IMR-90 (cell line): ENCODE measurements around the gene TMPRSS13. TPM values are rescaled to one million over a fixed set of nuclear protein-coding genes. Genes with fewer than 3 reads are reported as not detected.

Experiments
- ATAC-seq: fragments of 200-7000 bp; cut with Tn5 transposase; 2 replicates; pipeline ENCODE4 v1.9.1; 2020; ENCODE audit warnings: low read depth, mild to moderate bottlenecking, moderate library complexity
- BruUV-seq: library from RNA; stranded (reverse); fragments of 400-500 nt; replicated peaks from 2 replicates; lab custom pipeline; 2021; lab: Mats Ljungman, UMichigan
- CTCF ChIA-PET: fragments of 300-600 bp; formaldehyde crosslinking; extraction: SDS; loops from one replicate; lab custom pipeline; 2021; ENCODE audit warnings: antibody characterized with exemption; lab: Yijun Ruan, JAX
- POLR2A ChIA-PET: fragments of 300-600 bp; sonication (Branson Sonifier 250); formaldehyde crosslinking; loops from one replicate; lab custom pipeline; 2022; ENCODE audit warnings: antibody characterized with exemption; ENCODE audit not compliant: unreplicated experiment; lab: Charles Lee
- DNase-seq: peaks from one replicate; pipeline ENCODE4 v3.0.0; 2013
- H2AFZ ChIP-seq: replicated peaks from 2 replicates; pipeline ENCODE3; 2013; ENCODE audit warnings: low read length, mild to moderate bottlenecking; ENCODE audit not compliant: poor library complexity
- H2AK5ac ChIP-seq: 2 replicates; pipeline ENCODE4 v1.6.1; 2013; ENCODE audit warnings: low read depth, low read length, inconsistent platforms
- H2AK9ac ChIP-seq: replicated peaks from 2 replicates; pipeline ENCODE3; 2013; ENCODE audit warnings: mild to moderate bottlenecking, low read depth, low read length, moderate library complexity; ENCODE audit not compliant: poor library complexity
- H2BK120ac ChIP-seq: 2 replicates; pipeline ENCODE4 v1.6.1; 2013; ENCODE audit warnings: low read depth, low read length, inconsistent platforms
- H2BK15ac ChIP-seq: 3 replicates; pipeline ENCODE4 v1.6.1; 2013; ENCODE audit warnings: low read depth, low read length, inconsistent platforms
- H2BK20ac ChIP-seq: 2 replicates; pipeline ENCODE4 v1.6.1; 2013; ENCODE audit warnings: low read depth, mild to moderate bottlenecking, inconsistent platforms, low read length, moderate library complexity
- H2BK5ac ChIP-seq: 2 replicates; pipeline ENCODE4 v1.6.1; 2013; ENCODE audit warnings: mild to moderate bottlenecking, low read depth, low read length, inconsistent platforms; ENCODE audit not compliant: poor library complexity, severe bottlenecking
- H3K14ac ChIP-seq: replicated peaks from 2 replicates; pipeline ENCODE4 v1.6.1; 2013; ENCODE audit warnings: low read depth, low read length, inconsistent platforms
- H3K18ac ChIP-seq: 2 replicates; pipeline ENCODE4 v1.6.1; 2013; ENCODE audit warnings: low read depth, low read length, control low read depth
- H3K23ac ChIP-seq: 2 replicates; pipeline ENCODE4 v1.6.1; 2013; ENCODE audit warnings: low read depth, low read length, inconsistent platforms
- H3K27ac ChIP-seq: 2 replicates; pipeline ENCODE4 v1.5.1; 2013; ENCODE audit warnings: mild to moderate bottlenecking, control low read depth, low read length; ENCODE audit not compliant: insufficient read depth
- H3K27me3 ChIP-seq: 2 replicates; pipeline ENCODE4 v1.6.1; 2013; ENCODE audit warnings: low read length; ENCODE audit not compliant: control insufficient read depth, insufficient read depth
- H3K36me3 ChIP-seq: 2 replicates; pipeline ENCODE4 v1.6.1; 2013; ENCODE audit warnings: low read length, mixed read lengths; ENCODE audit not compliant: control insufficient read depth, insufficient read depth
- H3K4ac ChIP-seq: 2 replicates; pipeline ENCODE4 v1.6.1; 2013; ENCODE audit warnings: low read depth, low read length, inconsistent platforms
- H3K4me1 ChIP-seq: 2 replicates; pipeline ENCODE4 v1.6.1; 2013; ENCODE audit warnings: low read length, mixed read lengths; ENCODE audit not compliant: control insufficient read depth, insufficient read depth
- H3K4me2 ChIP-seq: 2 replicates; pipeline ENCODE4 v1.6.1; 2013; ENCODE audit warnings: low read depth, mild to moderate bottlenecking, control low read depth, low read length, moderate library complexity
- H3K4me3 ChIP-seq: 2 replicates; pipeline ENCODE4 v1.5.1; 2013; ENCODE audit warnings: low read depth, mild to moderate bottlenecking, control low read depth, low read length, moderate library complexity; ENCODE audit not compliant: insufficient read depth
- H3K56ac ChIP-seq: 2 replicates; pipeline ENCODE4 v1.6.1; 2013; ENCODE audit warnings: low read length, inconsistent platforms; ENCODE audit not compliant: insufficient read depth; ENCODE audit errors: extremely low read depth
- H3K79me1 ChIP-seq, 2 experiments: 2 replicates each; pipeline ENCODE4 v1.6.1; 2013; ENCODE audit warnings: low read length in 2 of 2, inconsistent platforms in 1 of 2, low read depth in 1 of 2
- H3K9ac ChIP-seq: 2 replicates; pipeline ENCODE4 v1.6.1; 2013; ENCODE audit warnings: low read depth, low read length, control low read depth
- H3K9me1 ChIP-seq: 2 replicates; pipeline ENCODE4 v1.6.1; 2013; ENCODE audit warnings: low read length, inconsistent platforms; ENCODE audit not compliant: insufficient read depth
- H3K9me3 ChIP-seq: 2 replicates; pipeline ENCODE4 v1.6.1; 2013; ENCODE audit warnings: low read length; ENCODE audit not compliant: control insufficient read depth, insufficient read depth
- H4K20me1 ChIP-seq: 2 replicates; pipeline ENCODE4 v1.6.1; 2013; ENCODE audit warnings: low read length, inconsistent platforms; ENCODE audit not compliant: insufficient read depth
- H4K5ac ChIP-seq: 2 replicates; pipeline ENCODE4 v1.6.1; 2013; ENCODE audit warnings: mild to moderate bottlenecking, low read depth, low read length, control low read depth
- H4K8ac ChIP-seq, 2 experiments: 2 replicates each; pipeline ENCODE4 v1.6.1; 2013; ENCODE audit warnings: low read depth in 2 of 2, low read length in 2 of 2, control low read depth in 1 of 2, inconsistent platforms in 1 of 2
- H4K91ac ChIP-seq: 2 replicates; pipeline ENCODE4 v1.6.1; 2013; ENCODE audit warnings: low read depth, low read length, inconsistent platforms; ENCODE audit not compliant: insufficient read depth
- FOS ChIP-seq: fragments of 150-350 bp; IDR thresholded peaks from 2 replicates; pipeline ENCODE4 v1.6.1; 2016; ENCODE audit warnings: low read depth, low read length
- MAFK ChIP-seq: IDR thresholded peaks from 2 replicates; pipeline ENCODE4 v1.6.1; 2012; ENCODE audit warnings: low read depth, low read length, improper control_type of control experiment
- MAZ ChIP-seq: IDR thresholded peaks from 2 replicates; pipeline ENCODE4 v1.6.1; 2012; ENCODE audit warnings: low read depth, mild to moderate bottlenecking, low read length, improper control_type of control experiment, moderate library complexity, borderline replicate concordance
- MXI1 ChIP-seq: IDR thresholded peaks from 2 replicates; pipeline ENCODE4 v1.6.1; 2012; ENCODE audit warnings: low read depth, mild to moderate bottlenecking, low read length, moderate library complexity, borderline replicate concordance
- NFE2L2 ChIP-seq: fragments of 150-350 bp; IDR thresholded peaks from 2 replicates; pipeline ENCODE4 v1.6.1; 2016; ENCODE audit warnings: low read depth, mild to moderate bottlenecking, low read length
- RFX5 ChIP-seq: IDR thresholded peaks from 2 replicates; pipeline ENCODE4 v1.8.0; 2012; ENCODE audit warnings: low read depth, mild to moderate bottlenecking, low read length, moderate library complexity
- SMC3 ChIP-seq: fragments of 150-350 bp; IDR thresholded peaks from 2 replicates; pipeline ENCODE4 v1.6.1; 2016; ENCODE audit warnings: low read depth, mild to moderate bottlenecking, antibody characterized with exemption, low read length, moderate library complexity
- WGBS, 2 experiments: methylation state at CpG; one replicate each; pipeline versions ENCODE4 v1.1.5 to v1.1.7; 2013; ENCODE audit warnings: missing lambda C conversion rate in 2 of 2; ENCODE audit not compliant: insufficient read length in 1 of 2; ENCODE audit errors: extremely low coverage in 2 of 2; 5-methylcytosine and 5-hydroxymethylcytosine counted together
- dilution Hi-C: fragments of 300-500 bp; cut with HindIII; formaldehyde crosslinking; loops from one replicate; pipeline ENCODE4 v1.14.3; 2018; ENCODE audit warnings: low sequenced_read_pairs; ENCODE audit not compliant: unreplicated experiment
- in situ Hi-C: fragments of 300-500 bp; cut with MboI; formaldehyde crosslinking; loops from 3 replicates; pipeline ENCODE4 v1.14.3; 2019; ENCODE audit warnings: low sequenced_read_pairs, inconsistent platforms, mixed read lengths
- intact Hi-C: fragments of 100-400 bp; cut with micrococcal nuclease; formaldehyde crosslinking; loops from 2 replicates; pipeline ENCODE4 v1.10.0; 2022
- polyA plus RNA-seq, 3 experiments: library from polyadenylated mRNA; depleted of rRNA; stranded (reverse); fragments of >200 nt; gene quantifications; 2 replicates each; pipeline ENCODE4 v1.2.3, GENCODE V29; 2012; ENCODE audit warnings: low replicate concordance in 1 of 3
- total RNA-seq: library from RNA; depleted of rRNA; stranded (reverse); fragments of >200 nt; gene quantifications from 2 replicates; pipeline ENCODE4 v1.2.3, GENCODE V29; 2012
- TF ChIP-seq, protein P1 (sequence below): fragments of 150-350 bp; IDR thresholded peaks from 2 replicates; pipeline ENCODE4 v1.6.1; 2017; ENCODE audit warnings: mild to moderate bottlenecking, antibody characterized with exemption, low read length, low read depth
- TF ChIP-seq, protein P2 (sequence below): conservative IDR thresholded peaks from 2 replicates; pipeline ENCODE4 v1.5.1; 2012; ENCODE audit warnings: mild to moderate bottlenecking, low read depth, low read length, improper control_type of control experiment
- TF ChIP-seq, protein P3 (sequence below): fragments of 150-350 bp; IDR thresholded peaks from 2 replicates; pipeline ENCODE4 v1.6.1; 2016; ENCODE audit warnings: low read depth, mild to moderate bottlenecking, low read length, moderate library complexity, borderline replicate concordance

Gene TMPRSS13
- total and polyA plus RNA-seq, 2 of the 4 experiments (the other 2 are of a cell fraction) = not detected

DNA sequence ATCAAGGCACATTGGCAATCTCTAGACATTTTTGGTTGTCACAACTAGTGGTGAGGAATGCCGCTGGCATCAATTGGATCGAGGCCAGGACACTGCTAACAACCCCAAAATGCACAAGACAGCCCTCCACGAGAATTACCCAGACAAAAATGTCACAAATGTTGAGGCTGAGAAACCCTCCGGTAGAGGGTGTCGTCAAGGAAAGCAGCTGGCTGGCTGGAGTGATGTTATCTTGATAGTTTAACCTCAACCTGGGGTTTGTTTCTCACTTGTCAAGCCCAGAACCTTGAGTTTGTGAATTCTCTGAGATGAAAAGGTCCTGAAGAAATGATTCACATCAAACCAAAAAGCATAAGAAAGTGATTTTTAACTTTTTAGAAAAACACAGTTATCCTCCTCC is 21.1 kb upstream of the TMPRSS13 start:
- ATAC-seq = no peak
- no peaks in the 10 kb centered on the region for H3K9me1 ChIP-seq
- H3K27ac ChIP-seq = no peak overlapping the region
- no peaks in the 10 kb centered on the region for H3K79me1 ChIP-seq
- H3K4me2 ChIP-seq = no peak overlapping the region
- no peak overlapping the region for H3K4me3 ChIP-seq
- H3K36me3 ChIP-seq = no peaks in the 10 kb centered on the region
- in situ Hi-C loops (no loop called here), intact Hi-C loops (no loop called here), dilution Hi-C loops (no loop called here)
- H4K20me1 ChIP-seq = no peaks in the 10 kb centered on the region
- H3K9me3 ChIP-seq = no peaks in the 10 kb centered on the region
- peaks cover 5% of the 10 kb centered on the region for H3K27me3 ChIP-seq
- no peak overlapping the region for H2AFZ ChIP-seq
- H3K14ac ChIP-seq = no peak overlapping the region
- H2BK20ac ChIP-seq = no peak overlapping the region
- H3K56ac ChIP-seq = no peak overlapping the region
- no peak overlapping the region for H4K5ac ChIP-seq
- no peak overlapping the region for H3K9ac ChIP-seq
- 20% methylated on average over 1 of the region's 5 CpGs; no CpG with 5 or more reads in 1 of the 2 experiments for WGBS, 2 experiments
- H4K8ac ChIP-seq = no peak overlapping the region
- no peak overlapping the region for H3K23ac ChIP-seq
- H2BK5ac ChIP-seq = no peak overlapping the region
- no peak for DNase-seq
- no peaks in the 10 kb centered on the region for H3K4me1 ChIP-seq
- H2BK15ac ChIP-seq = no peak overlapping the region
- TF ChIP-seq FOS = no peak
- TF ChIP-seq NFE2L2 = no peak
- no peak for TF ChIP-seq MAZ
- no peak for TF ChIP-seq MXI1
- TF ChIP-seq, protein P1, sequence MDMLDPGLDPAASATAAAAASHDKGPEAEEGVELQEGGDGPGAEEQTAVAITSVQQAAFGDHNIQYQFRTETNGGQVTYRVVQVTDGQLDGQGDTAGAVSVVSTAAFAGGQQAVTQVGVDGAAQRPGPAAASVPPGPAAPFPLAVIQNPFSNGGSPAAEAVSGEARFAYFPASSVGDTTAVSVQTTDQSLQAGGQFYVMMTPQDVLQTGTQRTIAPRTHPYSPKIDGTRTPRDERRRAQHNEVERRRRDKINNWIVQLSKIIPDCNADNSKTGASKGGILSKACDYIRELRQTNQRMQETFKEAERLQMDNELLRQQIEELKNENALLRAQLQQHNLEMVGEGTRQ = no peak
- TF ChIP-seq, protein P2, sequence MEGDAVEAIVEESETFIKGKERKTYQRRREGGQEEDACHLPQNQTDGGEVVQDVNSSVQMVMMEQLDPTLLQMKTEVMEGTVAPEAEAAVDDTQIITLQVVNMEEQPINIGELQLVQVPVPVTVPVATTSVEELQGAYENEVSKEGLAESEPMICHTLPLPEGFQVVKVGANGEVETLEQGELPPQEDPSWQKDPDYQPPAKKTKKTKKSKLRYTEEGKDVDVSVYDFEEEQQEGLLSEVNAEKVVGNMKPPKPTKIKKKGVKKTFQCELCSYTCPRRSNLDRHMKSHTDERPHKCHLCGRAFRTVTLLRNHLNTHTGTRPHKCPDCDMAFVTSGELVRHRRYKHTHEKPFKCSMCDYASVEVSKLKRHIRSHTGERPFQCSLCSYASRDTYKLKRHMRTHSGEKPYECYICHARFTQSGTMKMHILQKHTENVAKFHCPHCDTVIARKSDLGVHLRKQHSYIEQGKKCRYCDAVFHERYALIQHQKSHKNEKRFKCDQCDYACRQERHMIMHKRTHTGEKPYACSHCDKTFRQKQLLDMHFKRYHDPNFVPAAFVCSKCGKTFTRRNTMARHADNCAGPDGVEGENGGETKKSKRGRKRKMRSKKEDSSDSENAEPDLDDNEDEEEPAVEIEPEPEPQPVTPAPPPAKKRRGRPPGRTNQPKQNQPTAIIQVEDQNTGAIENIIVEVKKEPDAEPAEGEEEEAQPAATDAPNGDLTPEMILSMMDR = no peak
- TF ChIP-seq MAFK = no peak
- no peak for TF ChIP-seq SMC3
- TF ChIP-seq, protein P3, sequence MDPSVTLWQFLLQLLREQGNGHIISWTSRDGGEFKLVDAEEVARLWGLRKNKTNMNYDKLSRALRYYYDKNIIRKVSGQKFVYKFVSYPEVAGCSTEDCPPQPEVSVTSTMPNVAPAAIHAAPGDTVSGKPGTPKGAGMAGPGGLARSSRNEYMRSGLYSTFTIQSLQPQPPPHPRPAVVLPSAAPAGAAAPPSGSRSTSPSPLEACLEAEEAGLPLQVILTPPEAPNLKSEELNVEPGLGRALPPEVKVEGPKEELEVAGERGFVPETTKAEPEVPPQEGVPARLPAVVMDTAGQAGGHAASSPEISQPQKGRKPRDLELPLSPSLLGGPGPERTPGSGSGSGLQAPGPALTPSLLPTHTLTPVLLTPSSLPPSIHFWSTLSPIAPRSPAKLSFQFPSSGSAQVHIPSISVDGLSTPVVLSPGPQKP = no peak
- TF ChIP-seq RFX5 = no peak
- no peak overlapping the region for H4K91ac ChIP-seq
- H2AK5ac ChIP-seq = no peak overlapping the region
- H2AK9ac ChIP-seq = no peak overlapping the region
- ChIA-PET CTCF (interaction anchor here (0.9 to 1.1 kb wide), 2 partner anchors 10 to 148 kb away, joined by 3 to 4 read pairs; no protein-coding TSS in a partner anchor), POLR2A (no interaction called here)
- no TSS peak for BruUV-seq
- no peak overlapping the region for H3K4ac ChIP-seq
- H2BK120ac ChIP-seq = no peak overlapping the region
- H3K18ac ChIP-seq = no peak overlapping the region
